BJ (cell line): Measurements from ENCODE around the gene CIB2. TPM values are rescaled to one million over a fixed set of nuclear protein-coding genes. Genes with fewer than 3 reads are reported as not detected.

Source experiments
- CTCF ChIA-PET: fragments of 350-600 bp; formaldehyde crosslinking; extraction: SDS; loops from one replicate; lab custom pipeline; 2021; ENCODE audit warnings: antibody characterized with exemption, inconsistent platforms; lab: Yijun Ruan, JAX
- POLR2A ChIA-PET: fragments of 300-600 bp; sonication (Branson Sonifier 250); formaldehyde crosslinking; extraction: SDS; loops from one replicate; lab custom pipeline; 2021; ENCODE audit warnings: antibody characterized with exemption; lab: Charles Lee
- DNase-seq: peaks from one replicate; pipeline ENCODE4 v3.0.0-alpha.2; 2011; ENCODE audit warnings: low read depth
- H3K27me3 ChIP-seq: 2 replicates; pipeline ENCODE4 v1.6.0; 2011; ENCODE audit warnings: low read length; ENCODE audit not compliant: control insufficient read depth, insufficient read depth
- H3K36me3 ChIP-seq: 2 replicates; pipeline ENCODE4 v1.5.1; 2011; ENCODE audit warnings: low read length; ENCODE audit not compliant: control insufficient read depth, insufficient read depth
- H3K4me3 ChIP-seq: 2 replicates; pipeline ENCODE4 v1.5.1; 2011; ENCODE audit warnings: low read depth, mild to moderate bottlenecking, control low read depth, low read length
- CTCF ChIP-seq: IDR thresholded peaks from 2 replicates; pipeline ENCODE4 v1.5.1; 2011; ENCODE audit warnings: low read depth, mild to moderate bottlenecking, control low read depth, inconsistent platforms, low read length, moderate library complexity; ENCODE audit not compliant: insufficient read depth
- polyA plus RNA-seq: library from polyadenylated mRNA; depleted of rRNA; stranded (reverse); fragments of >200 nt; gene quantifications from 2 replicates; pipeline ENCODE4 v1.2.3, GENCODE V29; 2011

Gene CIB2
- polyA plus RNA-seq, 1 experiment, result 7.4 TPM

- POLR2A ChIA-PET, result no interaction called here
- TF ChIP-seq CTCF, result no peak
- peaks cover 5% of the 10 kb centered on the region for H3K27me3 ChIP-seq
- DNase-seq, result no peak
- CTCF ChIA-PET, result interaction anchor here (1.1 kb wide), 1 partner anchor 9 kb away, joined by 3 read pairs; no protein-coding TSS in a partner anchor
- H3K4me3 ChIP-seq, result no peak overlapping the region
- no peaks in the 10 kb centered on the region for H3K36me3 ChIP-seq
These were observed 43.1 kb downstream of the CIB2 start for GRCh38 chr15:78087951-78088772.

DNA sequence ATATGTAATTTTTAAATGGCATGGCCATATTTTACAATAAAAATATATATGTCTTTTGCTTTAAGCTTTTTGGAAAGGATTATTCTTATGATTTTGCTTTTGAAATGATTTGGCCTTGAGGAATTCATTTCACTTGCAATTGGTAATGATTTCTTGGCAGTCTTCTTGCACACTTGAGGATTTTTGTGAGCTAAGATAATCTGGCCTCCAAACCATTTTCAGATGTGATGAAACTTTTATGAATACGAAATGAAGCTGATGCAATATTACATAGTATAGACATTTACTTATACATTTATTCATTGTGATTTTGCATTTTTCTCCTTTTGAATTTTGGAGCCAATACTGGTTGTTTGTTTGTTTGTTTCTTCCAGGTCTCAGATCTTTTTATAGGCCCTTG, 45.3 kb downstream of the CIB2 start:
- no peak for TF ChIP-seq CTCF
- Histone ChIP-seq H3K27me3 (no peaks in the 10 kb centered on the region; the same call in 1 of the 2 replicates), H3K36me3 (no peaks in the 10 kb centered on the region), H3K4me3 (no peak overlapping the region)
- ChIA-PET POLR2A (no interaction called here), CTCF (interaction anchor here (0.8 kb wide), 1 partner anchor 126 kb away, joined by 3 read pairs; no protein-coding TSS in a partner anchor)
- no peak for DNase-seq

DNA sequence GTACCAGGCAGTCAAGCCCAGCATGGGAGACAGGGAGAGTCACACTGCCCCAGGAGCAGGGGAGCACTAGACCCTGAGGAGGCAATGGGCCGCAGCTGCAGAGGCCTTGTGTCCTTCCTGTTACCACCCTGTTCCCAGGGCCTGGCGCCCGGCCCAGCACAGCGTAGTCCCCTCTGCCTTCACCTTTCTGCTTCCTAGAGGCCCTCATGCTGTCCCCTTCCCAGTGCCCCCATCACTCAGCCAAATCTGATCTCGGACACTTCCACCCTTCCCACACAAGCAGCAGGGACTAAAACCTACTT, 46.8 kb downstream of the CIB2 start:
- ChIA-PET POLR2A (no interaction called here), CTCF (interaction anchor here (1.6 kb wide), 1 partner anchor 24 kb away, joined by 4 read pairs; no protein-coding TSS in a partner anchor)
- DNase-seq, result no peak
- H3K4me3 ChIP-seq, result no peak overlapping the region
- no peak for TF ChIP-seq CTCF
- H3K36me3 ChIP-seq, result no peaks in the 10 kb centered on the region
- H3K27me3 ChIP-seq, result no peaks in the 10 kb centered on the region

DNA sequence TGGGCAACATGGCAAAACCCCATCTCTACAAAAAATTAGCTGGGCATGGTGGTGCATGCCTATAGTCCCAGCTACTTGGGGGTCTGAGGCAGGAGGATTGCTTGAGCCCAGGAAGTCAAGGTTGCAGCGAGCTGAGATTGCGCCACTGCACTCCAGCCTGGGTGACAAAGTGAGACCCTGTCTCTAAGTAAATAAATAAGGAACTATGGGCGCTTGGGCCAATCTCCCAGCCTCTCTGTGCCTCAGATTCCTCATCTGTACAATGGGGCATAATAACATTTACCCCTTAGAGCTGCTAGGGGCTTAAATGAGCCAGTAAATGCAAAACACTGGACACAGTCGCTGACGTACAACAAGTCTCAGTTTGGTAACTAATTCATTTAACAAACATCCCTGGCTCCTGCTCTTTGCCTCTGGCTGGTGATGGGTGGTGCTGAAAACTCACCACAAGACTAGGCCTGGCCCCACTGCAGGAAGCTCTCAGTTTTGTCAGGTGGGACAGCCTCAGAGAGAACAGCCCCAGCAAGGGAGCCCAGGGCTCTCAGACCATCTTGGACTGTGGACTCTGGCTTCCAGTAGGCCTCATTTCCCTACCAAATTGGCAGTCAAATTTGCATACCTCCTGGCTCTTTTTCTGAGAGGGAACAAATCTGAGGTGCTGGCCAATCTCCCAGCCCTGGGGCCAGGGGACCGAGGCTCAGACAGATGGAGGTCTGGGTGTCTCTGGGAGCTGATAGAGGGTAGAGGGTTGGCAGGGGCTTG, 47.4 kb downstream of the CIB2 start:
- POLR2A ChIA-PET, result no interaction called here
- DNase-seq, result no peak
- TF ChIP-seq CTCF, result no peak
- CTCF ChIA-PET, result interaction anchor here (1.6 kb wide), 1 partner anchor 24 kb away, joined by 4 read pairs; no protein-coding TSS in a partner anchor
- H3K36me3 ChIP-seq, result no peaks in the 10 kb centered on the region
- H3K4me3 ChIP-seq, result no peak overlapping the region
- no peaks in the 10 kb centered on the region for H3K27me3 ChIP-seq

GRCh38 chr15:78083186-78083585, 48.1 kb downstream of the CIB2 start:
- Histone ChIP-seq H3K36me3 (no peaks in the 10 kb centered on the region), H3K4me3 (no peak overlapping the region), H3K27me3 (no peaks in the 10 kb centered on the region)
- ChIA-PET POLR2A (no interaction called here), CTCF (interaction anchor here (0.9 kb wide), 1 partner anchor 83 kb away, joined by 3 read pairs; no protein-coding TSS in a partner anchor)
- DNase-seq, result no peak
- TF ChIP-seq CTCF, result no peak
